HepG2 (cell line): ENCODE results near the gene HAGHL. TPM values are rescaled to one million over a fixed set of nuclear protein-coding genes. Genes with fewer than 3 reads are reported as not detected.

Experiments
- ATAC-seq: fragments of 200-7000 bp; cut with Tn5 transposase; 3 replicates; pipeline ENCODE4 v1.9.1; 2020; ENCODE audit warnings: mild to moderate bottlenecking, moderate library complexity
- BruUV-seq: library from RNA; stranded (reverse); fragments of 400-500 nt; replicated peaks from 2 replicates; lab custom pipeline; 2021; lab: Mats Ljungman, UMichigan
- CTCF ChIA-PET: fragments of 300-600 bp; formaldehyde crosslinking; extraction: SDS; loops from one replicate; lab custom pipeline; 2021; ENCODE audit warnings: low total read pairs, inconsistent platforms, low intra/inter-chr PET ratio; lab: Yijun Ruan, JAX
- POLR2A ChIA-PET: fragments of 350-600 bp; sonication (Branson Sonifier 250); formaldehyde crosslinking; loops from one replicate; lab custom pipeline; 2020; ENCODE audit warnings: antibody characterized with exemption, inconsistent platforms; lab: Yijun Ruan, JAX
- DNase-seq: peaks from one replicate; pipeline ENCODE4 v3.0.0-alpha.2; 2015; ENCODE audit warnings: low spot score
- FAIRE-seq: peaks from 3 replicates; lab custom pipeline; 2011; peaks lifted over from hg19 to GRCh38; lab: Jason Lieb, UNC
- H2AFZ ChIP-seq: one replicate; pipeline ENCODE4 v1.6.1; 2011; ENCODE audit warnings: low read length, inconsistent platforms
- H3K27ac ChIP-seq: fragments of 300-600 bp; 3 replicates; pipeline ENCODE4 v1.8.0; 2011; ENCODE audit warnings: mixed run types, mild to moderate bottlenecking, mixed read lengths, low read length, inconsistent platforms; ENCODE audit not compliant: insufficient read depth; ENCODE audit errors: extremely low read length
- H3K27me3 ChIP-seq, 2 experiments: fragments of 200-600 bp in 1 of 2; 2 replicates in 1 of 2; 3 replicates in 1 of 2; pipeline versions ENCODE4 v1.6.0 to v1.8.0; 2011; ENCODE audit warnings: low read length in 2 of 2, mild to moderate bottlenecking in 2 of 2, moderate library complexity in 2 of 2, inconsistent platforms in 1 of 2; ENCODE audit not compliant: insufficient read depth in 2 of 2, control insufficient read depth in 1 of 2
- H3K36me3 ChIP-seq, 2 experiments: fragments of 200-600 bp in 1 of 2; replicated peaks in 1 of 2; 2 replicates in 1 of 2; 3 replicates in 1 of 2; pipeline versions ENCODE4 v1.5.1 to v1.8.0; 2011; ENCODE audit warnings: low read length in 2 of 2, inconsistent platforms in 1 of 2; ENCODE audit not compliant: insufficient read depth in 2 of 2, control insufficient read depth in 1 of 2
- H3K4me1 ChIP-seq: 2 replicates; pipeline ENCODE4 v1.5.1; 2012; ENCODE audit warnings: low read length, inconsistent platforms; ENCODE audit not compliant: insufficient read depth
- H3K4me2 ChIP-seq: 2 replicates; pipeline ENCODE4 v1.6.0; 2011; ENCODE audit warnings: low read depth, low read length, inconsistent platforms
- H3K4me3 ChIP-seq, 3 experiments: fragments of 200-600 bp in 1 of 3; sonication (generic), shearing (Covaris generic) in 1 of 3; replicated peaks in 1 of 3; 2 replicates each; pipeline ENCODE4 v1.5.1; 2011 to 2016; ENCODE audit warnings: low read length in 3 of 3, inconsistent platforms in 2 of 3, low read depth in 2 of 3, mild to moderate bottlenecking in 2 of 3, control low read depth in 1 of 3, mixed read lengths in 1 of 3; ENCODE audit not compliant: insufficient read depth in 1 of 3
- H3K79me2 ChIP-seq: one replicate; pipeline ENCODE4 v1.6.1; 2011; ENCODE audit warnings: low read length, inconsistent platforms; ENCODE audit not compliant: insufficient read depth
- H3K9ac ChIP-seq: 2 replicates; pipeline ENCODE4 v1.6.0; 2011; ENCODE audit warnings: mild to moderate bottlenecking, low read depth, low read length, inconsistent platforms; ENCODE audit not compliant: insufficient read depth
- H3K9me3 ChIP-seq: 2 replicates; pipeline ENCODE4 v1.5.1; 2012; ENCODE audit warnings: mild to moderate bottlenecking, low read length
- H4K20me1 ChIP-seq: 2 replicates; pipeline ENCODE4 v1.6.0; 2011; ENCODE audit warnings: inconsistent platforms, mild to moderate bottlenecking, low read length, moderate library complexity; ENCODE audit not compliant: insufficient read depth
- SRSF1 ChIP-seq: fragments of 200-400 bp; formaldehyde crosslinking; optimal IDR thresholded peaks from 2 replicates; pipeline ENCODE3; 2017; ENCODE audit warnings: mild to moderate bottlenecking, low read depth, low read length, moderate library complexity
- ZBED4 ChIP-seq: sonication (generic); formaldehyde crosslinking; IDR thresholded peaks from 2 replicates; pipeline ENCODE4 v1.4.0; 2020; ENCODE audit warnings: missing genetic modification reagents, borderline replicate concordance
- ZKSCAN5 ChIP-seq: sonication (generic); formaldehyde crosslinking; IDR thresholded peaks from 2 replicates; pipeline ENCODE4 v1.5.1; 2020; ENCODE audit warnings: mild to moderate bottlenecking, missing genetic modification reagents
- ZSCAN22 ChIP-seq: sonication (generic); formaldehyde crosslinking; IDR thresholded peaks from 2 replicates; pipeline ENCODE4 v1.4.0; 2020; ENCODE audit warnings: mild to moderate bottlenecking, missing genetic modification reagents
- WGBS: methylation state at CpG from one replicate; pipeline ENCODE4 v1.1.6; 2017; ENCODE audit warnings: low lambda C conversion rate; 5-methylcytosine and 5-hydroxymethylcytosine counted together
- in situ Hi-C: cut with HindIII; loops from 2 replicates; pipeline ENCODE4 v1.10.0; 2017; ENCODE audit warnings: low pct_unique_long_range_greater_than_20kb; ENCODE audit not compliant: extremely low pct_ligation_motif_present
- intact Hi-C: fragments of 100-400 bp; cut with micrococcal nuclease; formaldehyde crosslinking; loops from one replicate; pipeline ENCODE4 v1.10.0; 2022; ENCODE audit not compliant: unreplicated experiment
- polyA plus RNA-seq, 8 experiments: library from polyadenylated mRNA; depleted of rRNA in 3 of 8; stranded (reverse) in 7 of 8; unstranded in 1 of 8; fragments of >200 nt; fragmentation: Illumina TruSeq in 4 of 8; extraction: Trizol in 4 of 8; gene quantifications; 2 replicates each; pipeline versions ENCODE4 v1.2.1 to v1.2.3, GENCODE V29; 2011 to 2016; ENCODE audit warnings: low read depth in 4 of 8, missing spikeins in 1 of 8, mixed read lengths in 1 of 8; ENCODE audit not compliant: insufficient read depth in 1 of 8
- total RNA-seq, 5 experiments: library from RNA; depleted of rRNA; stranded (reverse); fragments of >200 nt; fragmentation: Illumina TruSeq; extraction: Trizol; gene quantifications; 2 replicates each; pipeline ENCODE4 v1.2.3, GENCODE V29; 2016; ENCODE audit warnings: low read depth in 1 of 5

The HAGHL gene
- total and polyA plus RNA-seq, 2 of the 13 experiments (the other 11 are each of a cell fraction or from before 2014, with no cell fraction given): 3.4 to 8.4 TPM

- ChIA-PET POLR2A (interaction anchor here (0.8 to 2.0 kb wide), 13 partner anchors 8 to 49 kb away, joined by 3 to 18 read pairs (median 4); partner anchors contain the start of genes ANTKMT, CCDC78, CHTF18 and CIAO3), CTCF (no interaction called here)
- Histone ChIP-seq H3K27ac (no peak overlapping the region), H3K4me1 (peaks cover 32% of the 10 kb centered on the region), H3K9me3 (no peaks in the 10 kb centered on the region), H3K4me2 (peak overlapping the region; percentile 84), H2AFZ (no peak overlapping the region), H3K79me2 (no peaks in the 10 kb centered on the region), H3K4me3 (peak overlapping the region in 2 of 3 experiments; percentile 40 to 68; a peak in 3 of 6 replicates), H4K20me1 (no peaks in the 10 kb centered on the region), H3K9ac (peak overlapping the region; percentile 19; the same call in 1 of the 2 replicates), H3K27me3 (peaks cover 3 to 9% of the 10 kb centered on the region in 2 experiments; a peak in 4 of 5 replicates), H3K36me3 (no peaks in the 10 kb centered on the region)
- 38% methylated on average over 2 of the region's 22 CpGs for WGBS
- in situ Hi-C loops: no loop called here
- FAIRE-seq (no peak), ATAC-seq (peak; percentile 5), DNase-seq (no peak)
- BruUV-seq: no TSS peak
- TF ChIP-seq ZKSCAN5 (CRISPR knock-in tag) (no peak), SRSF1 (peak; percentile 25), ZBED4 (CRISPR knock-in tag) (no peak), ZSCAN22 (CRISPR knock-in tag) (no peak)
- intact Hi-C loops: no loop called here
Observed at GRCh38 chr16:761625-762513, 35.0 kb downstream of the HAGHL start.
